ENCODE data around the gene FAM222A. TPM values are rescaled to one million over a fixed set of nuclear protein-coding genes. Genes with fewer than 3 reads are reported as not detected.
A peak's percentile ranks its signal among the peaks of the same experiment; 100 is the strongest.

The FAM222A gene
- total and polyA plus RNA-seq, 7 donors: 1.1 to 3.3 (median 2.1) TPM

- WGBS, 2 donors: 69 to 70% methylated on average over 9 of the region's 9 CpGs
- Histone ChIP-seq H3K36me3 (no peaks in the 10 kb centered on the region), H3K9me3 (no peaks in the 10 kb centered on the region), H3K27me3 (peaks cover 0 to 4% (median 0%) of the 10 kb centered on the region in 3 donors), H3K4me3 (no peak overlapping the region), H3K27ac (no peak overlapping the region), H3K4me1 (no peaks in the 10 kb centered on the region)
- intact Hi-C loops (cut with DNase I): no loop called here
- TF ChIP-seq, protein P1, sequence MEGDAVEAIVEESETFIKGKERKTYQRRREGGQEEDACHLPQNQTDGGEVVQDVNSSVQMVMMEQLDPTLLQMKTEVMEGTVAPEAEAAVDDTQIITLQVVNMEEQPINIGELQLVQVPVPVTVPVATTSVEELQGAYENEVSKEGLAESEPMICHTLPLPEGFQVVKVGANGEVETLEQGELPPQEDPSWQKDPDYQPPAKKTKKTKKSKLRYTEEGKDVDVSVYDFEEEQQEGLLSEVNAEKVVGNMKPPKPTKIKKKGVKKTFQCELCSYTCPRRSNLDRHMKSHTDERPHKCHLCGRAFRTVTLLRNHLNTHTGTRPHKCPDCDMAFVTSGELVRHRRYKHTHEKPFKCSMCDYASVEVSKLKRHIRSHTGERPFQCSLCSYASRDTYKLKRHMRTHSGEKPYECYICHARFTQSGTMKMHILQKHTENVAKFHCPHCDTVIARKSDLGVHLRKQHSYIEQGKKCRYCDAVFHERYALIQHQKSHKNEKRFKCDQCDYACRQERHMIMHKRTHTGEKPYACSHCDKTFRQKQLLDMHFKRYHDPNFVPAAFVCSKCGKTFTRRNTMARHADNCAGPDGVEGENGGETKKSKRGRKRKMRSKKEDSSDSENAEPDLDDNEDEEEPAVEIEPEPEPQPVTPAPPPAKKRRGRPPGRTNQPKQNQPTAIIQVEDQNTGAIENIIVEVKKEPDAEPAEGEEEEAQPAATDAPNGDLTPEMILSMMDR (IDR thresholded peaks at IDR 0.05): no peak
- TF ChIP-seq POLR2A (IDR thresholded peaks at IDR 0.05) (no peak), EP300 (IDR thresholded peaks at IDR 0.05) (no peak), POLR2AphosphoS5 (IDR thresholded peaks at IDR 0.05) (no peak)
- DNase-seq: peak; percentile 46
Measured at GRCh38 chr12:109735825-109736551, 22.4 kb downstream of the FAM222A start.

DNA sequence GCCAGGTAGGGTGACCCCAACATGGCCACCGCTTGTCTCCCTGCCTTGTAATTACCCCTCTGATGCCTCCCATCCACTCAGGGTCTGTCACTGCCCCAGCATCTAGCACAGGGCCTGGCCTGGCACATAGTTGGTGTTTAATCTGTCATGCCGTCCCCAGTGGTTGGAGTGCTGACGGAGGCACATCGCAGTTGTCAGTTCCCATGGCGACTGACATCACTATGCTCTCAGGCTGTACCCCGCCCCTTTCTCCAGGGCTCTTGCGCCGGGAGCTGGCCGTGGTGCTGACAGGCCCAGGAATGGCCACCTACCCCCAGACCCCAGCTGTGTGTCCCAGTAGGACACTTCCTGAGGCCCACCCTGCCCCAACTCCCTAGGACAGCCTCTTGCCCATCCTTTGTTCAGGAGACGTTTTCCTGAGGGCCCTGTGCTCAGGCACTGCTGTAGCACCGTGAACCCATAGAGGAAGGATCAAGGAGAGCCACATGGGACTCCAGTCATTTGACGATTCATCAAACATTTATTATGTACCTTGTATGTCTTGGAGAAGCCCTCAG is 23.0 kb downstream of the FAM222A start:
- intact Hi-C loops (cut with DNase I): no loop called here
- Histone ChIP-seq H3K9me3 (no peaks in the 10 kb centered on the region), H3K27ac (no peak overlapping the region), H3K4me3 (no peak overlapping the region), H3K4me1 (no peaks in the 10 kb centered on the region), H3K27me3 (peaks cover 0 to 4% (median 0%) of the 10 kb centered on the region in 3 donors), H3K36me3 (no peaks in the 10 kb centered on the region)
- 28 to 42% methylated on average over 12 of the region's 12 CpGs for whole genome bisulfite sequencing, 2 donors
- DNase-seq: peak; percentile 57
- no peak for TF ChIP-seq EP300 (IDR thresholded peaks at IDR 0.05)
- TF ChIP-seq POLR2AphosphoS5 (IDR thresholded peaks at IDR 0.05): no peak
- TF ChIP-seq POLR2A (IDR thresholded peaks at IDR 0.05): no peak
- TF ChIP-seq, protein P1 (IDR thresholded peaks at IDR 0.05): no peak

- intact Hi-C loops (cut with DNase I): no loop called here
- Histone ChIP-seq H3K27me3 (peaks cover 0 to 4% (median 0%) of the 10 kb centered on the region in 3 donors), H3K27ac (no peak overlapping the region), H3K36me3 (no peaks in the 10 kb centered on the region), H3K9me3 (no peaks in the 10 kb centered on the region), H3K4me1 (no peaks in the 10 kb centered on the region), H3K4me3 (no peak overlapping the region)
- WGBS, 2 donors: 12 to 39% methylated on average over 1 of the region's 1 CpG
- TF ChIP-seq, protein P1 (IDR thresholded peaks at IDR 0.05): no peak
- TF ChIP-seq EP300 (IDR thresholded peaks at IDR 0.05) (no peak), POLR2AphosphoS5 (IDR thresholded peaks at IDR 0.05) (no peak), POLR2A (IDR thresholded peaks at IDR 0.05) (no peak)
- peak; percentile 40 for DNase-seq
Measured at GRCh38 chr12:109737126-109737525, 23.5 kb downstream of the FAM222A start.

DNA sequence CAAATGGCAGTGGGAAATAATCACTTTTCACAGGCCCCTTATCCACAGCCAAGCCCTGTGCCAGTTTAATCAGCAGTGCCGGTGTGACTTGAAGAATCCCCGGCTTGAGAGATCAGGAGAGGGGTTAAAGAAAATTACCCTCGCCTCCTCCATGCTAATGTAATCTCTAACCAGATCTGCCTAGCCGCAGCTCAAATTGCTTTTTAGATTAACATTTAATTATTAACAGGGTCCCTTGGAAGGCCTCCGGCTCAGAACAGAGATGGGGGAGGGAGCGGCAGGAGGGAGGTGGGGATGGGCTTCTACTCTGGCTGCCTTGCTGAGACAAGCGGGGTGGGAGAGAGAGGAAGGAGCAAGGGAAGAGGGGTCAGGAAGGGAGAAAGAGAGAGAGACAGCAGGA is 24.0 kb downstream of the FAM222A start:
- Histone ChIP-seq H3K4me3 (no peak overlapping the region), H3K9me3 (no peaks in the 10 kb centered on the region), H3K4me1 (no peaks in the 10 kb centered on the region), H3K27ac (no peak overlapping the region), H3K36me3 (no peaks in the 10 kb centered on the region), H3K27me3 (peaks cover 0 to 4% (median 0%) of the 10 kb centered on the region in 3 donors)
- intact Hi-C loops (cut with DNase I): no loop called here
- 21 to 61% methylated on average over 7 of the region's 7 CpGs for WGBS, 2 donors
- TF ChIP-seq EP300 (IDR thresholded peaks at IDR 0.05) (no peak), POLR2A (IDR thresholded peaks at IDR 0.05) (no peak), POLR2AphosphoS5 (IDR thresholded peaks at IDR 0.05) (no peak)
- TF ChIP-seq, protein P1 (IDR thresholded peaks at IDR 0.05): no peak
- no peak for DNase-seq
